OCI-LY3 (cell line): Measurements from ENCODE around the gene TRMT1.

Experiments
- CTCF ChIP-seq: fragments of 200-600, 300-600 bp; sonication (generic); IDR thresholded peaks from 2 replicates; pipeline ENCODE4 v1.5.1; 2014; ENCODE audit warnings: antibody characterized with exemption, low read length, low read depth
- EZH2phosphoT487 ChIP-seq: fragments of 200-600 bp; shearing (Covaris generic); IDR thresholded peaks from 2 replicates; pipeline ENCODE4 v1.6.1; 2018; ENCODE audit warnings: antibody characterized with exemption, mixed run types, low read depth

- TF ChIP-seq CTCF (no peak), EZH2phosphoT487 (no peak)
These were observed 35.9 kb upstream of the TRMT1 start for GRCh38 chr19:13152356-13152973.
